B cell (primary cell): ENCODE data around the gene MXRA8.

ENCODE experiments used
- CTCF ChIP-seq: fragments of 200-600 bp; IDR thresholded peaks from one replicate; pipeline ENCODE4 v1.8.0; 2022; ENCODE audit warnings: antibody characterized with exemption, mild to moderate bottlenecking
- EZH2 ChIP-seq: IDR thresholded peaks from 2 replicates; pipeline ENCODE4 v1.6.1; 2012; ENCODE audit warnings: borderline replicate concordance, low read depth, mild to moderate bottlenecking, moderate library complexity, low read length; ENCODE audit not compliant: insufficient read depth, poor library complexity, severe bottlenecking

- TF ChIP-seq CTCF: no peak
- no peak for TF ChIP-seq EZH2
These were observed 2.9 kb downstream of the MXRA8 start for GRCh38 chr1:1355416-1355815.
